A549 treated with GW870086 at 1 μM for 4 hours (cell line): ENCODE measurements around the gene PIN4. TPM values are rescaled to one million over a fixed set of nuclear protein-coding genes. Genes with fewer than 3 reads are reported as not detected.

Source experiments
- total RNA-seq: library from RNA; stranded (reverse); fragments of 200-300 nt; extraction: Qiagen RNA extraction; gene quantifications from 5 replicates; pipeline ENCODE4 v1.2.3, GENCODE V29; 2022; ENCODE audit warnings: low read depth

The PIN4 gene
- total RNA-seq, result 34.5 to 59.9 TPM (median 37.9 TPM) in 5 replicates

DNA sequence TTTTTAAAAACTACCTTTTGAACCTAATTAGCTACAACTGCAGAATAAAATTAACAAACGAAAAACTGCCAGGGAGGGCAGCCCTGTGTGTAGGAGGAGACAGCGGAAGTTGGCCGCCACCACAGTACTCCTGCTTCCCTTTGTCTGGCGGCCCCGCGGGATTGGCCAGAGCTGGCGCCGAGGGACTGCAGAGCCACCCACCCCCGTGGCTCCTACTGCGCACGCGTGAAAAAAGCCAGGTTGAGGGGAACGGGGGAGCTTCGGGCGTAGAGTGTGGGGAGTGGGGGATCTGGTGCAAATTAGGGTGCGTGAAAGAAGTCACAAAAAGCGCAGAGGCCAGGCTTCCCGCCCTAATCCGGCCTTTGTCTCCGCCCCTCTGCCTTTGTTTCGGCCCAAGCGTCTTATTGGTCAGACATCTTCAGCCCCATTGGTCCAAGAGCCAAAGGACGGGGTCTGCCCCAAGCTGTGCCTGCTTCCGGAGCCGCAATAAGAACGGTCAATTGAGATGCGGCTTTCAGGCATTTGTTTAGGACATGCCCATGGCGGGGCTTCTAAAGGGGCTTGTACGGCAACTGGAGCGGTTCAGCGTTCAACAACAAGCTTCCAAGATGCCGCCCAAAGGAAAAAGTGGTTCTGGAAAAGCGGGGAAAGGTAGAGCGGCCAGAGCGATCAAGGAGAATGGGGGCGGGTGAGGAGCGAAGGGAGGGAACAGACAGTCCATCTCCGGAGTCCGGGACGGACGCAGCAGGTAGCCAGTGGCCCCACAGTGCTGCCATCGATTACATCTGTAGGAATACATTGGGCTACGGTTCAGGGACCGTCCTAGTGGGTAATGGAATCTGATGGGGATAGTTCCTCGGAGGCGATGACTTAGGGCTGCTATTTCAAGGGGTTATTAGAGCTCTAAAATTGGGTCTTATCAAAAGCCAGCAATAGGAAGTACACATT is at the start of gene PIN4:
PIN4 (plus strand) TSS at position 580 of the 948 bp plus-strand sequence; CDS start at position 609, 29 bp downstream.

DNA sequence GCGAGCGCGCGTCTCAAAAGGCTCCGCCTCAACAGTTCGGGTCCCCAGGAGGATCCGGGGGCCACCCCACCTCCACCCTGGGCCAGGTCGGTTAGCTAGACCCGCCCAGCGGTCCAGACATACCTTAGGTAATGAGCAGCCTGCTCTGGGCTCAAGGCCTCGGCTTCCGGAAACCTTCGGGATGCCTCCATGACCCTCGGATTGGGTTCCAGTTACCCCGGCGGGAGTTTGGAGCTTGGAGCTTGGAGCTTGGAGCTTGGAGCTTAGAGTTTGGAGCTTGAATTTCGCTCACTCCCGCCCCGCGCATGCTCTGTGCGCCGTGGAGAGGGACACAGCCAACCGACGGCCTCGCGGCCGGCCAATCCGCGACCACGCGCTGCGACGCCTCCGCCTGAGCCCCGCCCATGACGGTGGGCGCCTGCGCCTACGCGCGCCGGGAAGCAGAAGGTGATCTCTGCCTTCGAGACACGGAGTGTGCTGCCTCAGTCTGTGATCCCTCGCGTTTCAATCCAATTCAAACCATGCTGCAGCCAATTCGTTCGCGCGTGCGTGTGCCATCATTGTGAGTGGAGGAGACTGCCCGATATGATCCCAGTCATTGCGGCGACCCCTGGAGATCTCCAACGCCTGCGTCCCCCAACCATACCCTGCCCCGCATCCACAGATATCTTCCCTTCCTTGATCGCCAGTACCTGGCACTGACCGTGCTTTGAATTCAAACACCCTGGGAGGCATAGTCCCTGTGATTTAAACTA is 57.3 kb downstream of the PIN4 start, which contains the start of gene ERCC6L:
ERCC6L (minus strand) TSS at position 307 of the 755 bp plus-strand sequence; CDS start at position 191, 116 bp downstream.

Other genes starting within 250 kb of the PIN4 start
- 1.8 to 2.5 TPM (median 2.1 TPM) in 5 replicates for gene RTL5, start 49.8 kb upstream of the PIN4 start, total RNA-seq
- gene ERCC6L, start 57.3 kb downstream of the PIN4 start, total RNA-seq, result 9.8 to 12.6 TPM (median 11.6 TPM) in 5 replicates
- 1,510 to 2,174 TPM (median 1,522 TPM) in 5 replicates for gene RPS4X, start 95.5 kb downstream of the PIN4 start, total RNA-seq
- 0.90 to 2.6 TPM (median 1.5 TPM) in 5 replicates for gene CITED1, start 124.2 kb downstream of the PIN4 start, total RNA-seq